Neural progenitor cell (in vitro differentiated cells): Measurements from ENCODE around the gene ABTB2. TPM values are rescaled to one million over a fixed set of nuclear protein-coding genes. Genes with fewer than 3 reads are reported as not detected.
A peak's percentile ranks its signal among the peaks of the same experiment; 100 is the strongest.

Source experiments
- DNase-seq: peaks from one replicate; pipeline ENCODE4 v3.0.0-alpha.2; 2016; ENCODE audit warnings: low spot score
- H2AFZ ChIP-seq: fragments of 200-600 bp; sonication (generic); replicated peaks from 2 replicates; pipeline ENCODE4 v1.6.1; 2016; ENCODE audit warnings: antibody characterized with exemption
- H3F3A ChIP-seq: fragments of 200-600 bp; sonication (generic); 2 replicates; pipeline ENCODE4 v1.6.1; 2016; ENCODE audit warnings: antibody characterized with exemption, low read depth
- H3K27ac ChIP-seq: fragments of 200-600 bp; sonication (generic); 2 replicates; pipeline ENCODE4 v1.5.1; 2016; ENCODE audit warnings: mild to moderate bottlenecking
- H3K27me3 ChIP-seq: fragments of 200-600 bp; sonication (generic); 2 replicates; pipeline ENCODE4 v1.6.1; 2016; ENCODE audit warnings: mild to moderate bottlenecking, moderate library complexity
- H3K36me3 ChIP-seq: fragments of 200-600 bp; sonication (generic); 2 replicates; pipeline ENCODE4 v1.5.1; 2016
- H3K4me1 ChIP-seq: fragments of 200-600 bp; sonication (generic); 2 replicates; pipeline ENCODE4 v1.6.1; 2016; ENCODE audit warnings: mixed run types
- H3K4me2 ChIP-seq: fragments of 200-600 bp; sonication (generic); 2 replicates; pipeline ENCODE4 v1.6.1; 2016
- H3K4me3 ChIP-seq: fragments of 200-600 bp; sonication (generic); 2 replicates; pipeline ENCODE4 v1.5.1; 2016
- H3K79me2 ChIP-seq: fragments of 200-600 bp; sonication (generic); 2 replicates; pipeline ENCODE4 v1.6.1; 2016; ENCODE audit warnings: low read depth
- H3K9ac ChIP-seq: fragments of 200-600 bp; sonication (generic); 2 replicates; pipeline ENCODE4 v1.6.1; 2016
- H3K9me3 ChIP-seq: fragments of 200-600 bp; sonication (generic); 2 replicates; pipeline ENCODE4 v1.5.1; 2016; ENCODE audit warnings: low read depth
- H4K20me1 ChIP-seq: fragments of 200-600 bp; sonication (generic); 2 replicates; pipeline ENCODE4 v1.6.1; 2016; ENCODE audit warnings: low read depth
- H3K27ac Mint-ChIP-seq: 3 replicates; pipeline ENCODE4 v1.8.0; 2021; ENCODE audit warnings: mixed read lengths
- H3K27me3 Mint-ChIP-seq: 2 replicates; pipeline ENCODE4 v1.8.0; 2022; ENCODE audit warnings: low read depth, mild to moderate bottlenecking, inconsistent platforms, moderate library complexity, mixed read lengths; ENCODE audit not compliant: insufficient read depth
- H3K36me3 Mint-ChIP-seq: 3 replicates; pipeline ENCODE4 v1.8.0; 2021; ENCODE audit warnings: mixed read lengths
- H3K4me1 Mint-ChIP-seq: 3 replicates; pipeline ENCODE4 v1.8.0; 2021; ENCODE audit warnings: mixed read lengths
- H3K4me3 Mint-ChIP-seq: 3 replicates; pipeline ENCODE4 v1.8.0; 2021; ENCODE audit warnings: mild to moderate bottlenecking, moderate library complexity, mixed read lengths
- H3K9me3 Mint-ChIP-seq: 3 replicates; pipeline ENCODE4 v1.8.0; 2020; ENCODE audit warnings: mixed read lengths
- EZH2 ChIP-seq: fragments of 200-600 bp; sonication (generic); IDR thresholded peaks from 2 replicates; pipeline ENCODE4 v1.6.1; 2017; ENCODE audit warnings: antibody characterized with exemption, mild to moderate bottlenecking, moderate library complexity
- EZH2phosphoT487 ChIP-seq: fragments of 200-600 bp; sonication (generic); IDR thresholded peaks from 2 replicates; pipeline ENCODE4 v1.6.1; 2017; ENCODE audit warnings: antibody characterized with exemption
- total RNA-seq: library from RNA; depleted of rRNA; stranded (reverse); fragments of >200 nt; gene quantifications from 2 replicates; pipeline ENCODE4 v1.2.3, GENCODE V29; 2015; ENCODE audit warnings: low replicate concordance
- TF ChIP-seq, protein P1 (sequence below): fragments of 200-600 bp; sonication (generic); IDR thresholded peaks from 2 replicates; pipeline ENCODE4 v1.5.1; 2017; ENCODE audit warnings: antibody characterized with exemption, mild to moderate bottlenecking

The ABTB2 gene
- total RNA-seq, 1 donor from 2014 or later, result 0.37 TPM

DNA sequence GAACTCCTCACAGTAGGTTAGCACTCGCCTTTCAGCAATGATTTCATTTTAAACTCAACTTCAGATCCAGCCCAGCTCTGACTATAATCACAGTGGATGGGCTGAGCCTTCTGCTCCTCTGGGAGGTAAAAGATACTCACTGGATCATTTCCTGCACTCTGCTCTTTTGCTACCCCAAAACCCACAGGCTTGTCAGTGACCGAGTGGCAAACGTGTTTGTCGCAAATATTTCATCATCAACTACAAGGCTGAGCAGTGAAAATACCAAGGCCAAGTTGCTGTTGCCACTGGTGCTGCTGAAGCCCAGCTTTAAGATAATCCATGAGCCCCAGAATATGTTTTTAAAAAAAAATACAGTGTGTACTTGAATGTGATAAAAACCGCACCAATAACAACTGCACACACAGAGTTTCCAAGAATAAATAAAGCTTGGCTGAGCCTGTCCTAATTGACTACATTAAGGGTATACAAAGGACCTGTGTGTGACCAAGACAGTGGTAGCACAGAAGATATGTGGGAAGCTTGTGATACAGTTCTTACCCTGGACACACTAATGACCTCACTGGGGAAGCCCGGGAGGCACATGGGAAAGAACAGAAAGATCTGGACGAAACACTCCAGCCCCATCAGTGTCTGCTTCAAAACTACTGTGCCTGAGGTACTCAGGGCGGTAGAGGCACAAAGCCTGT lies 41.3 kb downstream of the ABTB2 start:
- no peaks in the 10 kb centered on the region for H3K36me3 Mint-ChIP-seq
- no peak for DNase-seq
- TF ChIP-seq EZH2phosphoT487 (no peak), EZH2 (no peak)
- TF ChIP-seq, protein P1, sequence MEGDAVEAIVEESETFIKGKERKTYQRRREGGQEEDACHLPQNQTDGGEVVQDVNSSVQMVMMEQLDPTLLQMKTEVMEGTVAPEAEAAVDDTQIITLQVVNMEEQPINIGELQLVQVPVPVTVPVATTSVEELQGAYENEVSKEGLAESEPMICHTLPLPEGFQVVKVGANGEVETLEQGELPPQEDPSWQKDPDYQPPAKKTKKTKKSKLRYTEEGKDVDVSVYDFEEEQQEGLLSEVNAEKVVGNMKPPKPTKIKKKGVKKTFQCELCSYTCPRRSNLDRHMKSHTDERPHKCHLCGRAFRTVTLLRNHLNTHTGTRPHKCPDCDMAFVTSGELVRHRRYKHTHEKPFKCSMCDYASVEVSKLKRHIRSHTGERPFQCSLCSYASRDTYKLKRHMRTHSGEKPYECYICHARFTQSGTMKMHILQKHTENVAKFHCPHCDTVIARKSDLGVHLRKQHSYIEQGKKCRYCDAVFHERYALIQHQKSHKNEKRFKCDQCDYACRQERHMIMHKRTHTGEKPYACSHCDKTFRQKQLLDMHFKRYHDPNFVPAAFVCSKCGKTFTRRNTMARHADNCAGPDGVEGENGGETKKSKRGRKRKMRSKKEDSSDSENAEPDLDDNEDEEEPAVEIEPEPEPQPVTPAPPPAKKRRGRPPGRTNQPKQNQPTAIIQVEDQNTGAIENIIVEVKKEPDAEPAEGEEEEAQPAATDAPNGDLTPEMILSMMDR, result no peak
- Histone ChIP-seq H3K4me2 (no peak overlapping the region), H3K4me3 (no peak overlapping the region), H2AFZ (no peak overlapping the region), H3K27me3 (no peaks in the 10 kb centered on the region), H3K9me3 (no peaks in the 10 kb centered on the region), H3K79me2 (no peaks in the 10 kb centered on the region), H3K4me1 (no peaks in the 10 kb centered on the region), H3K9ac (no peak overlapping the region), H4K20me1 (no peaks in the 10 kb centered on the region), H3K36me3 (no peaks in the 10 kb centered on the region), H3K27ac (no peak overlapping the region), H3F3A (no peaks in the 10 kb centered on the region)
- H3K4me1 Mint-ChIP-seq, result peaks cover 6% of the 10 kb centered on the region
- no peak overlapping the region for H3K27ac Mint-ChIP-seq
- H3K4me3 Mint-ChIP-seq, result no peak overlapping the region
- peaks cover 8% of the 10 kb centered on the region for H3K27me3 Mint-ChIP-seq
- no peaks in the 10 kb centered on the region for H3K9me3 Mint-ChIP-seq

DNA sequence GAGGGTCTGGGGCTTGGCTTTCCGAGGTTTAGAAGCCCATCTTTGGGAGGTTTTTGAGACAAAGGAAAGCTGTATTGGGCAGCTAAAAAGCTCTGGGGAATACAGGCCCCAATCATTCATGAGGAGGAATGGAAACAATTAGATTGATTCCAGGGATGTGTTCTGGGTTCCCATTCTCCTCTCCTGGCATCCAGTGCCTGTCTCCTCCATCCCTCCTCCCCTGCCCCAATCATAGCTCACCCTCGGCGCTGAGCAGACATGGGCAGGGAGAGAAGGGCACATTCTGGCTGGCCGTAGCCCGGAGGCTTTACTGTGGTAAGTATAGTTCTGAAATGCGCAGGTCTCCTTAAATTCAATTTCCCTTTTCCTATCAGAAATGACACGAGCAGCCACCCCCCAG lies 42.4 kb downstream of the ABTB2 start:
- TF ChIP-seq EZH2 (no peak), EZH2phosphoT487 (no peak)
- TF ChIP-seq, protein P1, result no peak
- no peak overlapping the region for H3K27ac Mint-ChIP-seq
- no peak overlapping the region for H3K9ac ChIP-seq
- H3K4me1 Mint-ChIP-seq, result peaks cover 10% of the 10 kb centered on the region
- no peak overlapping the region for H3K4me2 ChIP-seq
- no peak for DNase-seq
- H3K36me3 Mint-ChIP-seq, result no peaks in the 10 kb centered on the region
- peaks cover 8% of the 10 kb centered on the region for H3K27me3 Mint-ChIP-seq
- H3K4me3 ChIP-seq, result no peak overlapping the region
- H2AFZ ChIP-seq, result peak overlapping the region; percentile 17
- H3K9me3 ChIP-seq, result no peaks in the 10 kb centered on the region
- no peaks in the 10 kb centered on the region for H3K36me3 ChIP-seq
- H4K20me1 ChIP-seq, result no peaks in the 10 kb centered on the region
- no peak overlapping the region for H3K27ac ChIP-seq
- no peaks in the 10 kb centered on the region for H3F3A ChIP-seq
- H3K4me3 Mint-ChIP-seq, result no peak overlapping the region
- no peaks in the 10 kb centered on the region for H3K4me1 ChIP-seq
- no peaks in the 10 kb centered on the region for H3K79me2 ChIP-seq
- H3K9me3 Mint-ChIP-seq, result no peaks in the 10 kb centered on the region
- no peaks in the 10 kb centered on the region for H3K27me3 ChIP-seq

DNA sequence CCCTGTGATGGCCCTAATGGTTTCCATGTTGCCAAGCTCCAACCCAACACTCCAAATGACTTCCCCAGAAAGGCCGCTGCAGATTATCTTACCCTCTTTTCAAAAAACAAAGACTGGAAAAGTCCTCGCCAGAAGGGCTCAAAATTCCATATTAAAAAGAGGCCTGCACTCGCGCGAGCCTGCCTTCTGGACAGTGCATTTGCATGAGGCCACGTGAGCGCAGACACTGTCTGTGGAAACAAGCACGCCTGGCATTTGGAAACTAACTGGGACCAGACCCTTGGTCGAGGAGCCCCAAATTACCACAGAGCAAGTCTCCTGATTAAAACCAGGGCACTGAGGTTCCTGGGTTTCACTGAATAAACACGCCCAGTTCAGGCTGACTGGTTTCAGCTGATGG lies 42.9 kb downstream of the ABTB2 start:
- H3K9me3 ChIP-seq, result no peaks in the 10 kb centered on the region
- H2AFZ ChIP-seq, result peak overlapping the region; percentile 17
- no peak overlapping the region for H3K9ac ChIP-seq
- Mint-ChIP-seq H3K36me3 (no peaks in the 10 kb centered on the region), H3K27me3 (peaks cover 8% of the 10 kb centered on the region), H3K27ac (no peak overlapping the region), H3K4me3 (no peak overlapping the region), H3K4me1 (peaks cover 14% of the 10 kb centered on the region), H3K9me3 (no peaks in the 10 kb centered on the region)
- H3K4me3 ChIP-seq, result no peak overlapping the region
- H3K4me2 ChIP-seq, result no peak overlapping the region
- no peaks in the 10 kb centered on the region for H4K20me1 ChIP-seq
- DNase-seq, result no peak
- H3K27me3 ChIP-seq, result no peaks in the 10 kb centered on the region
- no peaks in the 10 kb centered on the region for H3K4me1 ChIP-seq
- no peak overlapping the region for H3K27ac ChIP-seq
- TF ChIP-seq EZH2phosphoT487 (no peak), EZH2 (no peak)
- TF ChIP-seq, protein P1, result no peak
- H3K79me2 ChIP-seq, result no peaks in the 10 kb centered on the region
- H3K36me3 ChIP-seq, result no peaks in the 10 kb centered on the region
- no peaks in the 10 kb centered on the region for H3F3A ChIP-seq
